Measurements from ENCODE around the gene RXFP3. TPM values are rescaled to one million over a fixed set of nuclear protein-coding genes. Genes with fewer than 3 reads are reported as not detected.

Gene RXFP3
- total and polyA plus RNA-seq, 2 of the 8 experiments (the other 6 are each of a cell fraction or from before 2014, with no cell fraction given) = 0.15 TPM; not detected in 1

- TF ChIP-seq CTCF (IDR thresholded peaks at IDR 0.05; ENCODE audit: control extremely low read depth in 1 of 3, insufficient read depth in 1 of 3, low read depth in 1 of 3, low read length in 3 of 3) (no peak), SIRT6 (IDR thresholded peaks at IDR 0.05; ENCODE audit: low read length) (no peak), CBX5 (IDR thresholded peaks at IDR 0.05; ENCODE audit: low read depth, low read length) (no peak), GABPA (IDR thresholded peaks at IDR 0.05; ENCODE audit: borderline replicate concordance, insufficient read depth, low read length) (no peak), SP4 (IDR thresholded peaks at IDR 0.05; ENCODE audit: low read length) (0 out of 2 replicates have a peak, but pooled peaks have one; percentile 16), JUND (IDR thresholded peaks at IDR 0.05; ENCODE audit: low read length) (no peak), TBP (IDR thresholded peaks at IDR 0.05; ENCODE audit: low read depth, low read length) (0 out of 2 replicates have a peak, but pooled peaks have one; percentile 33), SIN3A (conservative IDR thresholded peaks at IDR 0.05 in 1 of 2, IDR thresholded peaks at IDR 0.05 in 1 of 2; ENCODE audit: low read depth in 1 of 2, low read length in 2 of 2) (0 out of 4 replicates have a peak, but pooled peaks of 1 of the 2 experiments have one; percentile 12), YY1 (IDR thresholded peaks at IDR 0.05; ENCODE audit: low read depth, low read length) (no peak), CTBP2 (IDR thresholded peaks at IDR 0.05; ENCODE audit: borderline replicate concordance, insufficient read depth, insufficient read length, low read length) (no peak), POLR2AphosphoS5 (IDR thresholded peaks at IDR 0.05; ENCODE audit: low read depth, low read length) (no peak), SUZ12 (IDR thresholded peaks at IDR 0.05; ENCODE audit: low read length) (no peak), CBX8 (IDR thresholded peaks at IDR 0.05; ENCODE audit: borderline replicate concordance, low read depth, low read length) (no peak), SAP30 (IDR thresholded peaks at IDR 0.05; ENCODE audit: insufficient read depth, insufficient replicate concordance, low read length) (peak; percentile 50), POU5F1 (IDR thresholded peaks at IDR 0.05; ENCODE audit: low read depth, low read length) (no peak), RAD21 (IDR thresholded peaks at IDR 0.05 in 1 of 2, conservative IDR thresholded peaks at IDR 0.05 in 1 of 2; ENCODE audit: low read depth in 2 of 2, low read length in 2 of 2) (no peak), NRF1 (IDR thresholded peaks at IDR 0.05; ENCODE audit: low read depth, low read length) (no peak), CEBPB (IDR thresholded peaks at IDR 0.05; ENCODE audit: low read depth, low read length) (no peak), TAF7 (optimal IDR thresholded peaks at IDR 0.05; ENCODE audit: borderline replicate concordance, low read depth, low read length) (no peak), SP2 (IDR thresholded peaks at IDR 0.05; ENCODE audit: low read length) (no peak), BCL11A (IDR thresholded peaks at IDR 0.05; ENCODE audit: low read depth in 2 of 2, low read length in 2 of 2) (no peak)
Measured at GRCh38 chr5:33891788-33892619, 44.2 kb upstream of the RXFP3 start, which contains the start of gene ADAMTS12 (continued).
